H7 (cell line): ENCODE data around the gene ELMOD3. TPM values are rescaled to one million over a fixed set of nuclear protein-coding genes. Genes with fewer than 3 reads are reported as not detected.

Experiments
- DNase-seq: peaks from one replicate; pipeline ENCODE4 v3.0.0; 2012
- H3K27me3 ChIP-seq: 2 replicates; pipeline ENCODE4 v1.6.0; 2011; ENCODE audit warnings: mild to moderate bottlenecking, low read length; ENCODE audit not compliant: control insufficient read depth, insufficient read depth
- H3K36me3 ChIP-seq: replicated peaks from 2 replicates; pipeline ENCODE4 v1.5.1; 2011; ENCODE audit warnings: low read length; ENCODE audit not compliant: control insufficient read depth, insufficient read depth
- H3K4me3 ChIP-seq: 2 replicates; pipeline ENCODE4 v1.5.1; 2011; ENCODE audit warnings: low read depth, mild to moderate bottlenecking, control low read depth, low read length, moderate library complexity; ENCODE audit not compliant: insufficient read depth
- total RNA-seq: library from RNA; depleted of rRNA; stranded (reverse); fragments of >200 nt; shearing (Covaris generic); gene quantifications from 2 replicates; pipeline ENCODE4 v1.2.3, GENCODE V29; 2014

Gene ELMOD3
- total RNA-seq, 1 experiment from 2014 or later = 11.5 TPM

- no peaks in the 10 kb centered on the region for H3K36me3 ChIP-seq
- peak; percentile 33 for DNase-seq
- H3K4me3 ChIP-seq = no peak overlapping the region
- no peaks in the 10 kb centered on the region; the same call in none of the 2 replicates for H3K27me3 ChIP-seq
These were observed 73.8 kb downstream of the ELMOD3 start for GRCh38 chr2:85428343-85428881.

DNA sequence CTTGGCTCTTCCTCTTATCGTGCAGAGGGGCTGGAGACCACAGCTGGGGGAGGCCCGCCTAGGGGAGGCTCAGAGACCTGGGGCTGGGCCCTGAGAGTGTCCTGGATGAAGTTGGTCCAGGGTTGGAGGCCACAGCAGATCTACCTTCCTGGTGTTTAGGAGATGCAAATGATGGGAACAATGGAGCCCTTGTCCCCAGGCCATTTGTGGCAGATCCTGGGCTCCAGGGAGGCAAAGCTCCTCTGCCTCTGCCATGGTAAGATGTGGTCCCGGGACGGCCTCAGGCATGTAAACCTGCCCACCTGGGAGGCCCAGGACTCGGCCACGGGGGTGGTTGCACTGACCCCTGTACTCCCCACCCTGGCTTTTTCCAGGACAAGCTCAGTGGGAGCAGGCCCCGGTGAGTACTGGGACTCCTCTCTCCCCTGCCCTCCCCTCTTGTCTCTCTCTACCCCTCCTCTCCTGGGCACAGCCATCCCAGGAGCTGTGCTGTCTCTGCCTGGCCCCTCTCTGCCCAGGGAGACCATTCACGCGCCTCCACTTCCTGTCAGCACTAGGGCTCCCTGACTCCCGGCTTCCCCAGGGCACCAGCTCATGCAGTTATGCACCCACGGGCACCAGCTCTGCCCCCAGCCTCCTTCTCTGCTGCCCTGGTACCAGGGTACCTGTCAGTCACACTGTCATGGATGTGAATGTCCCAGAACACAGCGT is 74.8 kb downstream of the ELMOD3 start:
- DNase-seq = peak; percentile 53
- Histone ChIP-seq H3K27me3 (no peaks in the 10 kb centered on the region; the same call in none of the 2 replicates), H3K4me3 (no peak overlapping the region), H3K36me3 (no peaks in the 10 kb centered on the region)

- Histone ChIP-seq H3K27me3 (no peaks in the 10 kb centered on the region; the same call in none of the 2 replicates), H3K4me3 (no peak overlapping the region), H3K36me3 (no peaks in the 10 kb centered on the region)
- DNase-seq = peak; percentile 47
These were observed 75.3 kb downstream of the ELMOD3 start for GRCh38 chr2:85429924-85430289.

DNA sequence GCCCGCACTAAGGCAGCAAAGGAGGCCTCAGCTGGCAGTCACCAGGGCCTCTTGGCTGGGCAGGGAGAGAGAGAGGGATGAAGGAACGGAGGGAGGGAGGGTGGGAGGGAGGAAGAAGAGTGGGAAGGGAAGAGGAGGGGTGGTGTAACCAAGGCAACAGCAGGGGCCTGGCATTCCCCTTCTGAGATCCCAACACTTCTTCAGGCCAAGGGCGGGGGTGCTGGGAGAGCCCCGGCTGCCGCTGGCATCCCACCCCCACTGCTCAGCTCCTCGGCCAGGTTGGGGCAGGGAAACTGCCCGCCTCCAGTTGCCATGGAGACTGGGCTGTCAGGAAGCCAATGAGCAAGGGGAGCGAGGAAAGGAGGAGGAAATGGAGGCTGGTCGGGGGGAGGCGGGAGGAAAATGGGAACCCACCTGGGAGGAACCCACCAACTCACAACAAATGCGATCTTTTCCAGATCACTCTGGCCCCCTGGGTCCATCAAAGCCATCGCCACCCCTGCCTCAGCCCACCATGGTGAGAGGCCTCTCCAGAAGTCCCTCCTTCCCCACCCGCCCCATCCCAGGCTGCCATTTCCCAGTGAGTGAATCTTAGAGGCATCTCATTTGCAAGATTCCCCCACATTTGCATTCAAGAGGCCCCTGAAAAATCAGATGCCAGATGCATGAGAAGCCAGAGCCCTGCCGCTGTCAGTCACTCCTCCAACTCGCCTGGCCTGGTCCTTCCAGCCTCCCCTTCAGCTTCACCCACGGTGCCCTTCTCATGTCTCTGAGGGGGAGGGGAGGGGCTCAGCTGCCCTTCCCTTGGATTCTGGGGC is 76.4 kb downstream of the ELMOD3 start:
- peak overlapping the region; percentile 46 for H3K4me3 ChIP-seq
- H3K27me3 ChIP-seq = no peaks in the 10 kb centered on the region; the same call in none of the 2 replicates
- peak; percentile 99 for DNase-seq
- H3K36me3 ChIP-seq = no peaks in the 10 kb centered on the region

GRCh38 chr2:85431570-85432205 is 77.1 kb downstream of the ELMOD3 start:
- DNase-seq = peak; percentile 72
- H3K27me3 ChIP-seq = no peaks in the 10 kb centered on the region; the same call in none of the 2 replicates
- H3K4me3 ChIP-seq = peak overlapping the region; percentile 46; the same call in 1 of the 2 replicates
- H3K36me3 ChIP-seq = no peaks in the 10 kb centered on the region

- Histone ChIP-seq H3K27me3 (no peaks in the 10 kb centered on the region; the same call in 1 of the 2 replicates), H3K4me3 (no peak overlapping the region), H3K36me3 (no peaks in the 10 kb centered on the region)
- DNase-seq = peak; percentile 73
These were observed 79.0 kb downstream of the ELMOD3 start for GRCh38 chr2:85433511-85434089.

- Histone ChIP-seq H3K27me3 (no peaks in the 10 kb centered on the region; the same call in 1 of the 2 replicates), H3K36me3 (no peaks in the 10 kb centered on the region), H3K4me3 (no peak overlapping the region)
- DNase-seq = peak; percentile 47
These were observed 80.1 kb downstream of the ELMOD3 start for GRCh38 chr2:85434696-85435095.

DNA sequence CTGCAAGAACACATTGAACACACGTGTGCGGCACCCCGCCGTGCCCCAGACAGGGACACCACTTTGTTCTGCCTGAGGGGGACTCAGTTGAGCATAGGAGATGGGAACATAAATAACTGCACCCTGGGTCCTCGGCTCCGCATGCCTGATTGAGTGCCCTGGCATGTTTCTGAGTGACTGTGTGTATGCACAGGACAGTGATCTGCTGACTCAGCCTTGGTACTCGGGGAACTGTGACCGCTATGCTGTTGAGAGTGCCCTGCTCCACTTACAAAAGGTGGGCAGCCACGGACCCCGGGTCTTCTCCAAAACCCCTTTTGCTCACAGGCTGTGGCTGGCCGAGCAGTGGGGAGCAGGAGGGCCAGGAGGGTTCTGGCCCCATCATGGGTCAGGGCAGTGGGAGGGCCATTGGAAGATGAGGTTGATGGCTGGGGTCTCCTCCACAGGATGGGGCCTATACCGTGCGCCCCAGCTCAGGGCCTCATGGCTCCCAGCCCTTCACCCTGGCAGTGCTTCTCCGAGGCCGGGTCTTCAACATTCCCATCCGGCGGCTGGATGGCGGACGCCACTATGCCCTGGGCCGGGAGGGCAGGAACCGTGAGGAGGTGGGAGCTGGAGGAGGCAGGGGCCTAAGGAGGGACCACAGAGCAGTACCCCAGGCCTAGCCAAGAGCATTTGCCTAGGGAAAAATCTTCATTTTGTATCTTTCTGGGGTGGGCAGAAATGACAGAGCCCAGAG is 80.8 kb downstream of the ELMOD3 start:
- DNase-seq = peak; percentile 48
- no peaks in the 10 kb centered on the region for H3K36me3 ChIP-seq
- H3K4me3 ChIP-seq = no peak overlapping the region
- no peaks in the 10 kb centered on the region for H3K27me3 ChIP-seq

DNA sequence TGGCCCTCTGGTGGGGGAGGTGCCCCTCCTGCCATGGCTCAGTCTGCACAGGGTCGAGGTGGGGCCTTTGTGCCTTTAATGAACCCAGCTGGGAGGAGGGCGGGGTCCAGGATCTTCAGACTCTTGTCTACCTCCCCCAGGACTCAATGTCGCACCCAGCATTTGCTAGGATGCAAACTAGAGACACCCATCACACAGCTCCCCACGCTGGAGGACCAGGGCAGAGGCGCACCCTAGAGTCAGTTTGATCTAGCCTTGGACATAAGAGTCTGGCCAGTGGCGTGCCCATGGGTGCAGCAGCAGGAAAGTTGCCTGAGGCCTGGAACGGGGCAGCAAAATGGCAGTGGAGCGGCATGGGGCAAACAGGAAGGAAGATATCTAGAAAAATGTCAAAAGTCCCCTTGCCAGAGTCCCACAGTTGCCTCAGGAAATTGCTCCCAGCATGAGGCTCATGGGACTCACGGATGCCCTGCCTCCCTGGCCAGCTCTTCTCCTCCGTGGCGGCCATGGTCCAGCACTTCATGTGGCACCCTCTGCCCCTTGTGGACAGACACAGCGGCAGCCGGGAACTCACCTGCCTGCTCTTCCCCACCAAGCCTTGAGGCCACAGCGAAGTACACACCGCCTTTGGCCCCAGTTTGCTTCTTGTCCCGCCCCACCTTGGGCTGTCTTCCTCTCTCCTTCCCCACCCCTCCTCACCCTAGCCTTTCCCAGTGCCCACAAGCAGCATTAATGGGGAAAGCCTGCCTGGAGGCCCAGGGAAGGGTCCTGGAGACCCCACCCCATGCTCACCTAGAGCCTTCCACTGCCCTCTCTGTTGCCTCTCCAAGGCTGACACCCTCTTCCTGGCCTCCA is 81.6 kb downstream of the ELMOD3 start:
- H3K36me3 ChIP-seq = no peaks in the 10 kb centered on the region
- no peak overlapping the region for H3K4me3 ChIP-seq

GRCh38 chr2:85436836-85437487 is 82.4 kb downstream of the ELMOD3 start:
- DNase-seq = no peak
- Histone ChIP-seq H3K27me3 (no peaks in the 10 kb centered on the region), H3K4me3 (no peak overlapping the region), H3K36me3 (no peaks in the 10 kb centered on the region)

More for the DNA sequence above, 81.6 kb downstream of the ELMOD3 start:
- peak; percentile 79 for DNase-seq
- no peaks in the 10 kb centered on the region for H3K27me3 ChIP-seq

- Histone ChIP-seq H3K36me3 (no peaks in the 10 kb centered on the region), H3K4me3 (peak overlapping the region; percentile 35), H3K27me3 (no peaks in the 10 kb centered on the region)
- peak; percentile 95 for DNase-seq
These were observed 83.1 kb downstream of the ELMOD3 start for GRCh38 chr2:85437488-85438200.
